ENCODE results near the gene KNTC1. TPM values are rescaled to one million over a fixed set of nuclear protein-coding genes. Genes with fewer than 3 reads are reported as not detected.
A peak's percentile ranks its signal among the peaks of the same experiment; 100 is the strongest.
"Not testable (repeated sequence)": the region's sequence is repeated elsewhere in the genome, so short reads cannot be mapped to it uniquely, and the experiment has no call there.

KNTC1 gene, protein sequence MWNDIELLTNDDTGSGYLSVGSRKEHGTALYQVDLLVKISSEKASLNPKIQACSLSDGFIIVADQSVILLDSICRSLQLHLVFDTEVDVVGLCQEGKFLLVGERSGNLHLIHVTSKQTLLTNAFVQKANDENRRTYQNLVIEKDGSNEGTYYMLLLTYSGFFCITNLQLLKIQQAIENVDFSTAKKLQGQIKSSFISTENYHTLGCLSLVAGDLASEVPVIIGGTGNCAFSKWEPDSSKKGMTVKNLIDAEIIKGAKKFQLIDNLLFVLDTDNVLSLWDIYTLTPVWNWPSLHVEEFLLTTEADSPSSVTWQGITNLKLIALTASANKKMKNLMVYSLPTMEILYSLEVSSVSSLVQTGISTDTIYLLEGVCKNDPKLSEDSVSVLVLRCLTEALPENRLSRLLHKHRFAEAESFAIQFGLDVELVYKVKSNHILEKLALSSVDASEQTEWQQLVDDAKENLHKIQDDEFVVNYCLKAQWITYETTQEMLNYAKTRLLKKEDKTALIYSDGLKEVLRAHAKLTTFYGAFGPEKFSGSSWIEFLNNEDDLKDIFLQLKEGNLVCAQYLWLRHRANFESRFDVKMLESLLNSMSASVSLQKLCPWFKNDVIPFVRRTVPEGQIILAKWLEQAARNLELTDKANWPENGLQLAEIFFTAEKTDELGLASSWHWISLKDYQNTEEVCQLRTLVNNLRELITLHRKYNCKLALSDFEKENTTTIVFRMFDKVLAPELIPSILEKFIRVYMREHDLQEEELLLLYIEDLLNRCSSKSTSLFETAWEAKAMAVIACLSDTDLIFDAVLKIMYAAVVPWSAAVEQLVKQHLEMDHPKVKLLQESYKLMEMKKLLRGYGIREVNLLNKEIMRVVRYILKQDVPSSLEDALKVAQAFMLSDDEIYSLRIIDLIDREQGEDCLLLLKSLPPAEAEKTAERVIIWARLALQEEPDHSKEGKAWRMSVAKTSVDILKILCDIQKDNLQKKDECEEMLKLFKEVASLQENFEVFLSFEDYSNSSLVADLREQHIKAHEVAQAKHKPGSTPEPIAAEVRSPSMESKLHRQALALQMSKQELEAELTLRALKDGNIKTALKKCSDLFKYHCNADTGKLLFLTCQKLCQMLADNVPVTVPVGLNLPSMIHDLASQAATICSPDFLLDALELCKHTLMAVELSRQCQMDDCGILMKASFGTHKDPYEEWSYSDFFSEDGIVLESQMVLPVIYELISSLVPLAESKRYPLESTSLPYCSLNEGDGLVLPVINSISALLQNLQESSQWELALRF (N-terminal part only)
- polyA plus RNA-seq (ENCODE audit: insufficient read length in 3 of 3) = 10 to 100 TPM; 35.0 to 48.4 (median 45.9) TPM
- long read RNA-seq, donor 1 = 0 reads
- long read RNA-seq, donor 2 = 0 reads
- long read RNA-seq, donor 3 = 0 reads
- long read RNA-seq, donor 4 = 0 reads
- long read RNA-seq, donor 5 = 0 reads
- long read RNA-seq, donor 6, partial matches to known transcripts = 0 of 1 reads
- long read RNA-seq, donor 6, other reads (novel, unspliced or antisense) = 0 of 1 reads
- long read RNA-seq, donor 7, partial matches to known transcripts = 0 of 1 reads
- long read RNA-seq, donor 7, other reads (novel, unspliced or antisense) = 0 of 1 reads
- long read RNA-seq, donor 8, partial matches to known transcripts = 0 of 2 reads
- long read RNA-seq, donor 8, other reads (novel, unspliced or antisense) = 0 of 2 reads
- long read RNA-seq, donor 9 = 0 reads
- long read RNA-seq, donor 10, partial matches to known transcripts = 0 of 1 reads
- long read RNA-seq, donor 10, other reads (novel, unspliced or antisense) = 0 of 1 reads
- long read RNA-seq, donor 11, partial matches to known transcripts = 0 of 3 reads
- long read RNA-seq, donor 11, other reads (novel, unspliced or antisense) = 0 of 3 reads
- long read RNA-seq, donor 12 = 0 reads
- long read RNA-seq, donor 13 = 0 reads
- long read RNA-seq, donor 14 = 0 reads
- long read RNA-seq, donor 15 = 0 reads
- long read RNA-seq, donor 16, partial matches to known transcripts = 14 of 15 reads
- long read RNA-seq, donor 16, other reads (novel, unspliced or antisense) = 0 of 15 reads

DNA sequence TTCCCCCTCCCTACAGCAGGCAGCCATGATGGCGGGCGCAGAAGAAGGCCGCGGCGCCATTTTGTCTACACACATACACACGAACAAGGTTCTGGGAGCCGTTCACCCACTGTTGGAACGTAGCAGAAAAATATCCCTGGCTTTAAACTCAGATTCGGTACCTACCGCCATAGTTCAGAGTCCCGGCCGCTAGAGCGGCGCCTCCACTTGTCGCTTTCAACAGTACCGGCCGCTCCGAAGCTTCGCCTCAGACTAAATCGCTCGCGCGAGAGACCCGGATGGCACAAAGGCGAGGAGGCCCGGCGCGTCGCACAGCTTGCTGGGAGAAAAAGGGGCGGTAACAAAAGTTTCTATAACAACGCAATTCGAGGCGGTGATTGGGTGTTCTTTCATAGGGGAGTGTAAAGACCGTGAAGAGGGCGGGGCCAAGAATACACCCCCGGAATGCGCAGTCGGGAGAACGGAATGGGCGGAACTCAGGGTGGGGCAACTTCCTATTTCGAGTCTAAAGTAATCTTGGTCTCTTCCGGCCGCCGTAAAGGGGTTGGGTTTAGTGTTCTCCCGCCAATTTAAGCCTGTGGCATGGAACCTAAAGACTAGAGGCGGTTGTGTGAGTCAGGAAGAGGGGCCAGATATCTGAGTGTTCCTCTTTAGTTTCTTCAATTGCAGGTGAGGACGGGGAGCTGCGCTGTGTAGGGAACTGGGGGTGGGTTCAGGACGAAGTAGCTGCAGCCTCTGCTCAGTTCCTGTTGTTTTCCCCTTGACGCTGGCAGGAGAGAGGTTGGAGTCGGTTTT lies at the start of gene KNTC1, which contains the start of gene RSRC2:
TSS of gene KNTC1 (plus strand) at position 567 of the 795 bp plus-strand sequence. CDS start 2,815 bp downstream, outside the sequence.
TSS of gene RSRC2 (minus strand) at position 254 of the 795 bp plus-strand sequence. CDS start at position 171, 83 bp downstream.
- DNase-seq (ENCODE audit: extremely low read depth in 1 of 11, low read depth in 9 of 11, low spot score in 4 of 11) = peak; percentile 98 to 100 (median 99)

DNA sequence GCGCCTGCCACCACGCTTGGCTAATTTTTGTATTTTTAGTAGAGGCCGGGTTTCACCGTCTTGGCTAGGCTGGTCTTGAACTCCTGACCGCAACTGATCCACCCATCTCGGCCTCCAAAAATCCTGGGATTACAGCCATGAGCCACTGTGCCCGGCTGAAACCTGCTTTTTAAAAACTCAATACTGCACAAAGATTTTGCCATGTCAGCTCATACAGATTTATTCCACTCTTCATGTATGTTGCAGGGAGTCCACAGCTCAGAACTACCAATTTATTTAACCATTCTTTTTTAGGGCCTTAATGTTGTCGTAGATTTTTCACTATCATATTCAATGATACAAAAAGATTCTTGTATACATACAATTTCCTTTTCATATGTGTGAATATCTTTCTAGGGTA lies 46.3 kb upstream of the KNTC1 start:
- DNase-seq (ENCODE audit: extremely low read depth in 1 of 11, low read depth in 9 of 11, low spot score in 4 of 11) = no peak

DNA sequence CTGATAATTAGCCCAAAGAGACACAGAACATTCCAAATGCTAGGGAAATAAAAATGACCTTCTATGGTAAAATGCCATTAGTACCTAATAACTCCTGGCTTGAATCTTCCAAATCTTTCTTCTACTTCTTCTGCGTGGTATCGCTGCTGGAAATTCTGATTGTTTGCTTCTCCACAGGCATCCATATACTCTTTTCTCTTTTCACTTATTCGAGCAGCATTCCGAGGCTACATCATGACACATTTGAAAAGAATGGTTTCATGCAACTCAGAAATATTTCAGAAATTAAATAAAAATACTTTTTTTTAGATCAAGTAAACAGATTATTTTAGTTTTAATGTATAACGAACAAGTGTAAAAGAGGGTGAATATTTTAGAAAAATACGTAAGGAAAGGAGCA lies 45.2 kb upstream of the KNTC1 start:
- DNase-seq (ENCODE audit: extremely low read depth in 1 of 11, low read depth in 9 of 11, low spot score in 4 of 11) = no peak

DNA sequence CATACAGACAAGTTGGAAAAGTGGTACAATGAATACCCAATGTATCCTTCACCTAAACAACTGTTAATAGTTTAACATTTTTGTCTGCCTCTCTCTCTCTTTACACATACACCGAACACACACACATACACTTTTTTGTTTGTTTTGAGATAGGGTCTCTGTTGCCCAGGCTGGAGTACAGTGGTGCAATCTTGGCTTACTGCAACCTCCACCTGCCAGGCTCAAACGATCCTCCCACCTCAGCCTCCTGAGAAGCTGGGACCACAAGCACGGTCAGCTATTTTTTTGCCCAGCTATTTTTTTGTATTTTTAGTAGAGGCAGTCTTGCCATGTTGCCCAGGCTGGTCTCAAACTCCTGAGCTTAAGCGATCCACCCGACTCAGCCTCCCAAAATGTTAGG lies 43.1 kb upstream of the KNTC1 start:
- no peak for DNase-seq (ENCODE audit: extremely low read depth in 1 of 11, low read depth in 9 of 11, low spot score in 4 of 11)

DNA sequence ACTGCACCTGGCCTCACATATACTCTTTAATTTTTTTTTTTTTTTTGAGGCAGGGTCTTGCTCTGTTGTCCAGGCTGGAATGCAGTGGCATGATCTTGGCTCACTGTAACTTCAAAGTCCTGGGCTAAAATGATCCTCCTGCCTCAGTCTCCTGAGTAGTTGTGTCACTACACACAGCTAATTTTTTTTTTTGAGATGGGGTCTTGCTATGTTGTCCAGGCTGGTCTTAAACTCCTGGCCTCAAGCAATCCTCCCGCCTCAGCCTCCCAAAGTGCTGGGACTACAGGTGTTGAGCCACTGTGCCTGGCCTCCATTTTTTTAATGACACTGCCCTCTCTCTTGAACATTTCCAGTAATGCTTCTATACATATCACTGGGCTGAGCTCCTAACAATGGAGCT lies 42.7 kb upstream of the KNTC1 start:
- DNase-seq (ENCODE audit: extremely low read depth in 1 of 11, low read depth in 9 of 11, low spot score in 4 of 11) = not testable (repeated sequence)

DNA sequence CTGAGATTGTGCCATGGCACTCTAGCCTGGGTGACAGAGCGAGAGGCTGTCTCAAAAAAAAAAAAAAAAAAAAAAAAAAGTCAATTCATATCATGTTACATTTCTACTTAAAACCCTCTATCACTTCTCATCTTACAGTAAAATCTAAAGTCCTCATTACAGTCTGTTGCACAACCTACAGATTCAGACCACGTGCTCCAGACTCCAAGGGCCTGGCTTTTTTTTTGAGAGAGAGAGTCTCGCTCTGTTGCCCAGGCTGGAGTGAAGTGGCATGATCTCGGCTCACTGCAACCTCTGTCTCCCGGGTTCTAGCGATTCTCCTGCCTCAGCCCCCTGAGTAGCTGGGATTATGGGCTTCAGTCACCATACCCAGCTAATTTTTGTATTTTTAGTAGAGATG lies 40.7 kb upstream of the KNTC1 start:
- not testable (repeated sequence) for DNase-seq (ENCODE audit: extremely low read depth in 1 of 11, low read depth in 9 of 11, low spot score in 4 of 11)

DNA sequence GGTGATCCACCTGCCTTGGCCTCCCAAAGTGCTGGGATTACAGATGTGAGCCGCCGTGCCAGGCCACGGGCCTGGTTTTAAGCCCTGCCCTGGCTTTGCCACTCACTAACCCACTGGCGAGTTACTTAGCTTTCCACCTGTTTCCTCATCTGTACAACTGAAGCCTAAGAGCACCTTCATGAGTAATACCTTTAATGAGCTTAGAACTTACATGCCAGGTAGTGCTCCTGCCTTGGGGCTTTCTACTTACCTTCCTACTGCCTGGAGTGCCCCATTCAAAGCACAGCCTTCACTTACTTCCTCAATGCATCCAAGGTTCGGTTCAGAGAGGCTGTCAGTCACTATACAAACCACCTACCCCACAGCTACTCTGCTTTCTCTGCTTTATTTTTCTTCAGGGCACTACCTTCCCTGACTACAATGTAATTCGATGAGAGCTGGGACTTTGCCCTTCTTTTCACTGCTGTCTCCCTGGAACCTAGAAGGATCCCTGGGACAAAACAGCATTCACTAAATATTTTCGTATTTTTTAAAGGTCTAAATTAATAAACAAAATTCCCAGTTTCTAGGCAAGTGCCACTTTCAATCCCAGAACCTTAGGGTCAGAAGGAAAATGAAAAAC lies 40.1 kb upstream of the KNTC1 start:
- no peak for DNase-seq (ENCODE audit: extremely low read depth in 1 of 11, low read depth in 9 of 11, low spot score in 4 of 11)

DNA sequence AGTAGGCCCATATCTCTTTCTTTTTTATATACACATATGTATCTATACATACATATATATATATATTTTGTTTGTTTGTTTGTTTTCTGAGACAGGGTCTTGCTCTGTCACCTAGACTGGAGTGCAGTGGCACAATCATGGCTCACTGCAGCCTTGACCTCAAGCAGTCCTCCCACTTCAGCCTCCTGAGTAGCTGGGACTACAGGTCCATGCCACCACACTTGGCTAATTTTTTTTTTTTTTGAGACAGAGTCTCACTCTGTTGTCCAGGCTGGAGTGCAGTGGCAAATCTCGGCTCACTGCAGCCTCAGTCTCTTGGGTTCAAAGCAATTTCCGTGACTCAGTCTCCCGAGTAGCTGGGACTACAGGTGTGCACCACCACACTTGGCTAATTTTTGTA lies 39.2 kb upstream of the KNTC1 start:
- not testable (repeated sequence) for DNase-seq (ENCODE audit: extremely low read depth in 1 of 11, low read depth in 9 of 11, low spot score in 4 of 11)

DNA sequence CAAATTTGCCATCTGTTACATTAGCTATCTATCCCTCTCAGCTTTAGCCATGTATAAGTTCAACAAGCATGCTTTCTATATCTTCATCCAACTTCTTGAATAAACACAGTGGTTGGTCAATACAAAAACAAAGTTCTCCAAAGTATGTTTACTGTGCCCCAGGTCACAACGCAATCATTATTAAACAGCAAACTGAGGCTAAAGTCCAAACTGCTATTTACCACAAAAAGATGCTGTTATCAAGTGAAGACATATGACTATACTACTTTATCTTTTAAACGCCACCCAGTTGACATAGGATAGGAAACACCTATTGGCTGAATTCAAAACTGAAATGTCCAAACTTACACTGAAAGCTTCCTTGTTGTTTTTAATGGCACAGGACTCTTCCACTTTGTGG lies 38.0 kb upstream of the KNTC1 start:
- no peak for DNase-seq (ENCODE audit: extremely low read depth in 1 of 11, low read depth in 9 of 11, low spot score in 4 of 11)

DNA sequence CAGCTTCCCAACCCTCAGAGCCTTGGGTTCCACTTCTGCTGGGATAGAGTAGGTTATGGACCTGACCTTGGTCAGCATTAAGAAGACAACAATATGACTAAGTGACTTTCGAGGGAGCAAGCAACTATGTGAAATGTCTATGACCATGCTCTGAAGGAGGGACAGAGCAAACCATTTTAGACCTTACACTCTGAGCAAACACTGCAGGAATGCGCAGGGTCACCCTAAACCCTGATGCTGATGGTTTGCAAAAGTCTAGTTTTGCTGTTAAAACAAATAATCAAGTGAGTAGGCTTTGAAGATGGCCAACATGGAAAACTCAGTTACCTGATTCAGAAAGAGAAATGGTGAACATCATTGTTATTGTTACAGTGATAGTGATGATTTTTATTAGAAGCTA lies 35.1 kb upstream of the KNTC1 start:
- DNase-seq (ENCODE audit: extremely low read depth in 1 of 11, low read depth in 9 of 11, low spot score in 4 of 11) = no peak

DNA sequence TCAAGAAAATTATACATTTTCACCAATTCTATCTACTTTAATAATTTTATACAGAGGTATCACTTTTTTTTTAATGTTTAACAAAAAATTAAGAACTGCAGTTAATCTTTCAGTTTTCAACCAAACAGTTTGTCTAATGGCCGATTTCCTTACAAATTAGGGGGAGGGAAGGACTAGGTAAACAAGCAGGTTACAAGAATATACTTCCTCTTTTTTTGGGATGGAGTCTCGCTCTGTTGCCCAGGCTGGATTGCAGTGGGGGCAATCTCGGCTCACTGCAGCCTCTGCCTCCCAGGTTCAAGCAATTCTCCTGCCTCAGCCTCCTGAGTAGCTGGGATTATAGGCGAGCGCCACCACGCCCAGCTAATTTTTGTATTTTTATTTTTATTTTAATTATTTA lies 33.8 kb upstream of the KNTC1 start:
- not testable (repeated sequence) for DNase-seq (ENCODE audit: extremely low read depth in 1 of 11, low read depth in 9 of 11, low spot score in 4 of 11)

DNA sequence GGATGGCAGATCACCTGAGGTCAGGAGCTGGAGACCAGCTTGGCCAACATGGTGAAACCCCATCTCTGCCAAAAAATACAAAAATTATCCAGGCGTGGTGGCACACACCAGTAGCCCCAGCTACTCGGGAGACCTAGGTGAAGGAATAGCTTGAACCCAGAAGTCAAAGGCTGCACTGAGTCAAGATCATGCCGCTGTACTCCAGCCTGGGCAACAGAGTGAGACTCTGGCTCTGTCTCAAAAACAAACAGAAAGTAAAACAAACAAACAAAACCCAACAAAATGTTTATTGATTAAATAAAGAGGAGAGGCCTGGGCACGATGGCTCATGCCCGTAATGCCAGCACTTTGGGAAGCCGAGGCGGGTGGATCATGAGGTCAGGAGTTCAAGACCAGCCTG lies 31.8 kb upstream of the KNTC1 start:
- no peak for DNase-seq (ENCODE audit: extremely low read depth in 1 of 11, low read depth in 9 of 11, low spot score in 4 of 11)

DNA sequence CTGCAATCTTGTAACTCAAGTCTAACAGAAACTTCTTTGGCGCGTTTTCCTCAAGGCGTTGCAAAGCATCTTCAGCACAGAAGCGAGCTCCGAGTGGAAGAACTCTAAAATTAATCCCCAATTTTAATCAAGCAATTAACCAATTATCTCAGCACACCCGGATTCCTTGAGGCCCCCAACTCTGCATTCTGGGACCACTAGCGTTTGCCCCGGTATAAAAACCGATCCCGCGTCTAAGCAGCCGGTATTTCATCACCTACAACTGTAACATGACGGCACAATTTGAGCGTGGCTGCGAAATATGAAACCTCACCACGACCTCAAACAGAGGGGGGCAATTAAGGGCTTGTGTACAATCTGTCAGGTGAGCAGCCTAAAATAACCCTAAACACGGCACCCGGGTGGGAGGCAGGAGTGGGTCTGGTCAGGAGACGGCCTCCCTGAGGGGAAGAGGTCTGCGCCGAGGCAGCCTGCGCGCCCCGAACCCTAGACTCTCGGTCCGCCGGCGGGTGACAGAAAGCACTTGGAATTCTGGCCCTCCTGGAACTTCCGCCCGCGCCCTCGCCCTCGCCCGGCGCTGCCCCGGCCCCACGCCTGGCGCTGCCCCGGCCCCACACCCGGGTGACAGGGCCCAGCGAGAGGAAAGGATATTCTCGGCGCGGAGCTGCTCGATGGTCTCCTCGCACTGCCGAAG lies 26.9 kb upstream of the KNTC1 start:
- DNase-seq (ENCODE audit: extremely low read depth in 1 of 11, low read depth in 9 of 11, low spot score in 4 of 11) = peak in 10 of 11 donors; percentile 36 to 67 (median 54)

DNA sequence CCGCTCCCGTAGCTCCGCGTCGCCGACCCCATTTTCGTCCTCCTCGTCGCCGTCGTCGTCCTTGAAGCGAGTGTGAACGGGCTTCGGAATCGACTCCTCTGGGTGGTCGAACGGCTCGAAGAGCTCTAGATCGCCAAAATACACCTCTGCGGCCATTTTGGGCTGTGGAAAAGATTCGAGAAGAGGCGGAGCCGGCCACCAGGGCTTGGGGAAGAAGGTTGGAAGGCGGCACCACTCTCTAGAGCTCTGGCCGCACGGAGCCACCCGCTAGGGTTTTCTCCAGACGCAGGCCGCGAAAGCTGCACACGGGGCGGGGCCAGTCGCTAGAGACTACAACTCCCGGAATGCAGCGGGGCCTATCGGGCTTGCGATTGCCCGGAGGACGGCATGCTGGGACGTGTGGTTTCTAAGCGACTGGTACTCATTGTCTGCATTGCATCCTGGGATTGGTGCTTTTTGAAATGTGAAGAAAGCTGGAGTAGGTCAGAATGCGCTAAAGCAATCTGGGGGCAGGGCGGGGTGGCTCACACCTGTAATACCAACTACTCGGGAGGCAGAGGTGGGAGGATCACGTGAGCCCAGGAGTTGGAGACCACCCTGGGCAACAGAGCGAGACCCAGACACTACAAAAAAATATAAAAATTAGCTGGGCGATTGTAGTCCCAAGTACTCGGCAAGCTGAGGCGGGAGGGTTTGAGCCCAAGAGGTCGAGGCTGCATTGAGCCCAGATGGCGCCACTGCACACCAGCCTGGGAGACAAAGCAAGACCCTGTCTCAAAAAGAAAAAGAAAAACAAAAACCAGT lies 26.2 kb upstream of the KNTC1 start, which contains the start of gene ZCCHC8:
TSS of gene ZCCHC8 (minus strand) at position 248 of the 804 bp plus-strand sequence. CDS start at position 156, 92 bp downstream.
- DNase-seq (ENCODE audit: extremely low read depth in 1 of 11, low read depth in 9 of 11, low spot score in 4 of 11) = peak; percentile 90 to 98 (median 96)

DNA sequence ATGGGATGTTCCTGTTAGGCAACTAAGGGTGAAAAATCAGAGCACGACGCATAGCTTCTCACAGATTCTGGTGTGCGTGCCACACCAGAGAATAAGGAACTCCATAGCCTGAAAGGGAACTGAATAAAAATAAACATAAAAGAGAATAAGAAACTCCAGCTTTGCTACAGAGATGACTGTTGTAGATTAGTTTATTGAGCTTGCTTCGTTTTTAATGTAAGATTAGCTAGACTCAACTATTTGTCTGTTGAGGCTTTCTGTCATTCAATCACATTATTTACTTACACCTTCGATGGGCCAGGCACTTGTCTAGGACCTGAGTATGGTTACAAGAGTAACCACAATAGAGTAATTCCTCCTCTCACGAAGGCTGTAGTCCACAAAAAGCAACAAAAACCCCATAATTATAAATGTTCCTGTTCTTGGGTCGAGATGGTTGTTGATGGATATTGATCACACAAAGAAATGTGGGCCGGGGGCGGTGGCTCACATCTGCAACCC lies 25.5 kb upstream of the KNTC1 start:
- DNase-seq (ENCODE audit: extremely low read depth in 1 of 11, low read depth in 9 of 11, low spot score in 4 of 11) = no peak
